Measurements from ENCODE around the gene PRKCZ.

PRKCZ gene

DNA sequence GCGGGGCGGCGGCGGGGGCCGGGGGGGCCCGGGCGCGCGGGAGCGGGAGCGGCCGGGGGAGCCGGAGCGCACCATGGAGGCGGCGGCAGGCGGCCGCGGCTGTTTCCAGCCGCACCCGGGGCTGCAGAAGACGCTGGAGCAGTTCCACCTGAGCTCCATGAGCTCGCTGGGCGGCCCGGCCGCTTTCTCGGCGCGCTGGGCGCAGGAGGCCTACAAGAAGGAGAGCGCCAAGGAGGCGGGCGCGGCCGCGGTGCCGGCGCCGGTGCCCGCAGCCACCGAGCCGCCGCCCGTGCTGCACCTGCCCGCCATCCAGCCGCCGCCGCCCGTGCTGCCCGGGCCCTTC, 178.5 kb downstream of the PRKCZ start:
- TF ChIP-seq, protein P1, sequence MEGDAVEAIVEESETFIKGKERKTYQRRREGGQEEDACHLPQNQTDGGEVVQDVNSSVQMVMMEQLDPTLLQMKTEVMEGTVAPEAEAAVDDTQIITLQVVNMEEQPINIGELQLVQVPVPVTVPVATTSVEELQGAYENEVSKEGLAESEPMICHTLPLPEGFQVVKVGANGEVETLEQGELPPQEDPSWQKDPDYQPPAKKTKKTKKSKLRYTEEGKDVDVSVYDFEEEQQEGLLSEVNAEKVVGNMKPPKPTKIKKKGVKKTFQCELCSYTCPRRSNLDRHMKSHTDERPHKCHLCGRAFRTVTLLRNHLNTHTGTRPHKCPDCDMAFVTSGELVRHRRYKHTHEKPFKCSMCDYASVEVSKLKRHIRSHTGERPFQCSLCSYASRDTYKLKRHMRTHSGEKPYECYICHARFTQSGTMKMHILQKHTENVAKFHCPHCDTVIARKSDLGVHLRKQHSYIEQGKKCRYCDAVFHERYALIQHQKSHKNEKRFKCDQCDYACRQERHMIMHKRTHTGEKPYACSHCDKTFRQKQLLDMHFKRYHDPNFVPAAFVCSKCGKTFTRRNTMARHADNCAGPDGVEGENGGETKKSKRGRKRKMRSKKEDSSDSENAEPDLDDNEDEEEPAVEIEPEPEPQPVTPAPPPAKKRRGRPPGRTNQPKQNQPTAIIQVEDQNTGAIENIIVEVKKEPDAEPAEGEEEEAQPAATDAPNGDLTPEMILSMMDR (IDR thresholded peaks at IDR 0.05), result no peak

DNA sequence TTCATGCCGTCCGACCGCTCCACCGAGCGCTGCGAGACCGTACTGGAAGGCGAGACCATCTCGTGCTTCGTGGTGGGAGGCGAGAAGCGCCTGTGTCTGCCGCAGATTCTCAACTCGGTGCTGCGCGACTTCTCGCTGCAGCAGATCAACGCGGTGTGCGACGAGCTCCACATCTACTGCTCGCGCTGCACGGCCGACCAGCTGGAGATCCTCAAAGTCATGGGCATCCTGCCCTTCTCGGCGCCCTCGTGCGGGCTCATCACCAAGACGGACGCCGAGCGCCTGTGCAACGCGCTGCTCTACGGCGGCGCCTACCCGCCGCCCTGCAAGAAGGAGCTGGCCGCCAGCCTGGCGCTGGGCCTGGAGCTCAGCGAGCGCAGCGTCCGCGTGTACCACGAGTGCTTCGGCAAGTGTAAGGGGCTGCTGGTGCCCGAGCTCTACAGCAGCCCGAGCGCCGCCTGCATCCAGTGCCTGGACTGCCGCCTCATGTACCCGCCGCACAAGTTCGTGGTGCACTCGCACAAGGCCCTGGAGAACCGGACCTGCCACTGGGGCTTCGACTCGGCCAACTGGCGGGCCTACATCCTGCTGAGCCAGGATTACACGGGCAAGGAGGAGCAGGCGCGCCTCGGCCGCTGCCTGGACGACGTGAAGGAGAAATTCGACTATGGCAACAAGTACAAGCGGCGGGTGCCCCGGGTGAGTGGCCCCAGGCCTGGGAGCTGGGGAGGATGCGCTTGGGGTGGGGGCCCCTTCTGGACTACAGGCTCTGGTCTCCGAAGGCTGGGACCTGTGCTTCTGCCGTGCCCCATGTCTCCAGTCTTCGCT, 179.0 kb downstream of the PRKCZ start:
- Histone ChIP-seq H3K4me3 (ENCODE audit: low read depth, low read length) (peak overlapping the region; percentile 56), H2AFZ (no peak overlapping the region), H3K9ac (no peak overlapping the region), H3K27ac (peak overlapping the region; percentile 17), H3K79me2 (peaks cover 40% of the 10 kb centered on the region), H3K27me3 (ENCODE audit: control insufficient read depth, insufficient read depth, low read length) (no peaks in the 10 kb centered on the region), H3K4me1 (no peaks in the 10 kb centered on the region), H3K4me2 (ENCODE audit: low read length) (peak overlapping the region; percentile 87), H3K9me3 (ENCODE audit: control insufficient read depth, low read length) (no peaks in the 10 kb centered on the region), H3K36me3 (ENCODE audit: control insufficient read depth, insufficient read depth, low read length) (no peaks in the 10 kb centered on the region)
- TF ChIP-seq, protein P1 (IDR thresholded peaks at IDR 0.05), result no peak

More for the DNA sequence above, 178.5 kb downstream of the PRKCZ start:
- Histone ChIP-seq H3K9me3 (ENCODE audit: control insufficient read depth, low read length) (no peaks in the 10 kb centered on the region), H3K27me3 (ENCODE audit: control insufficient read depth, insufficient read depth, low read length) (no peaks in the 10 kb centered on the region), H3K4me1 (no peaks in the 10 kb centered on the region), H3K4me2 (ENCODE audit: low read length) (peak overlapping the region; percentile 87), H3K27ac (peak overlapping the region; percentile 17), H3K36me3 (ENCODE audit: control insufficient read depth, insufficient read depth, low read length) (no peaks in the 10 kb centered on the region), H3K79me2 (peaks cover 34% of the 10 kb centered on the region), H3K4me3 (ENCODE audit: low read depth, low read length) (peak overlapping the region; percentile 56), H3K9ac (no peak overlapping the region), H2AFZ (no peak overlapping the region)

DNA sequence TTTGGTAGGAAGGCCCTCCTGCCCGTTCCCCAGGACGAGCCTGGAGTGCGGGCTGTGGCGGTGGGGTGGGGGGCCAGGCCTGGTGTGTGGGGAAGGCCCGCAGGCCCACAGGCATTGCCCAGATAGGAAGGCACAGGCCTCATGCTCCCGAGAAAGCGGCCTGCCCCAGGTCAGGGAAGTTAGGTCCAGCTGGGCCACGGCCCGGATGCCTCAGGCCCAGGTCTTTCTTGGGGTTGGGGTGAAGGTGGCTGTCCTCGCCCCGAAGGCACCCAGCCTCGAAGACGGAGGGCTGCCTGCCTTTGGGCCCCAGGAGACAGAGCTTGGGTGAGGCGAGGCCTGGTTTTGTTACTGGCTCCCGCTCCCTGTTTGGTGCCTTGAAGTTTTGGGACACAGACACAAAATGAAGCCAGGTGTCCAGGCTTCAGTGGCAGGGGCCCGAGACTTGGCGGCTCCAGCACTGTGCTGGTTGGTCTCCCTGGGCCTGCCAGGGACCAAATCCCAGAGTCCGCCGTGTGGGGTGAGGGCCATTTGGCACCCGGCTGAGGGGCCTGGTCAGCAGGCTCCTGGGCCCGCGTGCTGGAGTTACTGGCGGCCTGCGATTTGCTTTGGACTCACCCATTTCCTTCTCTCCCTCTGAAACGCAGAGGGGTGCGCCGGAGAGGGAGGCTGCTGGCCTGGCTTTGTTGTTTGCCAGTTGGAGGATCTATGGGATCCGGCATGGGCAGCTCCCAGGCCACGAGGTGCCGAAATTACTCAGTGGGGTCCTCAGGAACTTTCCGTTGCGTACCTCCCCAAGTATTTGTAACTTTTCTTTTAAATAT, 179.9 kb downstream of the PRKCZ start:
- peaks cover 41% of the 10 kb centered on the region for H3K79me2 ChIP-seq
- H2AFZ ChIP-seq, result no peak overlapping the region
- no peaks in the 10 kb centered on the region for H3K36me3 ChIP-seq (ENCODE audit: control insufficient read depth, insufficient read depth, low read length)
- H3K4me1 ChIP-seq, result no peaks in the 10 kb centered on the region
- H3K4me2 ChIP-seq (ENCODE audit: low read length), result peak overlapping the region; percentile 87
- no peaks in the 10 kb centered on the region for H3K9me3 ChIP-seq (ENCODE audit: control insufficient read depth, low read length)
- H3K9ac ChIP-seq, result no peak overlapping the region
- TF ChIP-seq, protein P1 (IDR thresholded peaks at IDR 0.05), result no peak
- H3K4me3 ChIP-seq (ENCODE audit: low read depth, low read length), result peak overlapping the region; percentile 56
- peak overlapping the region; percentile 39 for H3K27ac ChIP-seq
- H3K27me3 ChIP-seq (ENCODE audit: control insufficient read depth, insufficient read depth, low read length), result no peaks in the 10 kb centered on the region

DNA sequence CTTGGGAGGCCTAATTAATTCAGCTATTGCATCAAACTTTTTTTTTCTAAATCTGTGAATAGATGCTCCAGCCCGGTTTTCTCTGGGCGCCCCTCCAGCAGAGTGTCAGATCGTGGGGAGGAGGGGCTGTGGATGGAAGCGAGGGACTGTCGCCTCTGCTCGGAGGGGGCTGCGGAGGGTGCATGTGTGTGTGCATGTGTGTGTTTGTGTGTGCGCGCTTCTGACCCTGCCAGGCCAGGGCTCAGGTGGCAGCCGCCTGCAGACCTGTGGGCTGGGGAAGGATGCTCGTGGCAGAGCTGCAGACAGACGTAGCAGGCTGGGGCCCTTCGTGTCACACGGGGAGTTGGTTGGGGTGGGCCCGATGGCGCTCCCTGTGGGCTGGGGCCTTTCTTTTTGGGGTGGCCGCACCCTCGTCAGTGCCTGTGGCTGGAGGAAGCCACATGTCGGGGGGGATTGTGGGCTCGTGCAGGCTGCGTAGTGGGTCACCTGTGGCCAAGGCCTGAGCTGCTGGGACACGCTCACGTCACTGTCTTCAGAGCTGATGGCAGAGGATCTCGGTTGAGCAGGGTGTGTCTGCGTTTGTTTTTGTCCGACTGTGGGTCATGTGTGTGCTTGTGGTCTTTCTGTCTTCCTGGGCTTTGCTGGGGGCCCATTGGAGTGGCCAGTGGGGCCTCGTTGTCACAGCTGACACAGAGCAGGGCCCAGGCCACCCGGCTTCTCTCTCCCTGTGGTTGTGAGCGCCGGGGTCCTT, 180.7 kb downstream of the PRKCZ start:
- no peaks in the 10 kb centered on the region for H3K36me3 ChIP-seq (ENCODE audit: control insufficient read depth, insufficient read depth, low read length)
- no peaks in the 10 kb centered on the region for H3K27me3 ChIP-seq (ENCODE audit: control insufficient read depth, insufficient read depth, low read length)
- H3K79me2 ChIP-seq, result peaks cover 49% of the 10 kb centered on the region
- H3K4me1 ChIP-seq, result no peaks in the 10 kb centered on the region
- H3K4me2 ChIP-seq (ENCODE audit: low read length), result peak overlapping the region; percentile 87
- TF ChIP-seq, protein P1 (IDR thresholded peaks at IDR 0.05), result no peak
- H3K9me3 ChIP-seq (ENCODE audit: control insufficient read depth, low read length), result no peaks in the 10 kb centered on the region
- H3K27ac ChIP-seq, result no peak overlapping the region
- H3K4me3 ChIP-seq (ENCODE audit: low read depth, low read length), result peak overlapping the region; percentile 56
- H3K9ac ChIP-seq, result no peak overlapping the region
- H2AFZ ChIP-seq, result no peak overlapping the region

All from parathyroid adenoma (tissue), 2 donors.